Lower leg skin (tissue), 4 donors: ENCODE results near the gene DENND1A. TPM values are rescaled to one million over a fixed set of nuclear protein-coding genes. Genes with fewer than 3 reads are reported as not detected.

Experiments
- DNase-seq, 2 donors: peaks; one replicate each; pipeline ENCODE4 v3.0.0-alpha.2; 2019; ENCODE audit warnings: low spot score in 2 of 2
- H3K4me3 ChIP-seq: fragments of 200-600 bp; sonication (generic); 2 replicates; pipeline ENCODE4 v1.5.1; 2017; ENCODE audit warnings: mild to moderate bottlenecking, low read depth; ENCODE audit not compliant: poor library complexity, severe bottlenecking
- POLR2A ChIP-seq, 2 donors: fragments of 450-650 bp; IDR thresholded peaks; one replicate each; pipeline ENCODE4 v1.6.1; 2016 to 2017; ENCODE audit warnings: antibody characterized with exemption in 2 of 2, mild to moderate bottlenecking in 1 of 2, moderate library complexity in 1 of 2
- WGBS, 2 donors: methylation state at CpG; one replicate each; pipeline ENCODE4 v1.1.5; 2018; 5-methylcytosine and 5-hydroxymethylcytosine counted together
- intact Hi-C: fragments of 100-400 bp; cut with DNase I; formaldehyde crosslinking; loops from one replicate; pipeline ENCODE4 v1.15.0; 2023; ENCODE audit warnings: low total_unique reads
- total RNA-seq, 4 donors: library from RNA; depleted of rRNA; stranded (reverse); fragments of >200 nt; gene quantifications; one replicate each; pipeline ENCODE4 v1.1.0, GENCODE V29; 2016
- TF ChIP-seq, protein P1 (sequence below), 3 donors: fragments of 450-650 bp; IDR thresholded peaks; one replicate each; pipeline ENCODE4 v1.5.1; 2016; ENCODE audit warnings: antibody characterized with exemption in 3 of 3, mild to moderate bottlenecking in 3 of 3, moderate library complexity in 2 of 3

The DENND1A gene
- total RNA-seq, 4 donors from 2014 or later: 6.5 to 16.3 (median 12.3) TPM

- no peak overlapping the region for H3K4me3 ChIP-seq
- no peak for DNase-seq
- intact Hi-C loops: no loop called here
- TF ChIP-seq, protein P1, sequence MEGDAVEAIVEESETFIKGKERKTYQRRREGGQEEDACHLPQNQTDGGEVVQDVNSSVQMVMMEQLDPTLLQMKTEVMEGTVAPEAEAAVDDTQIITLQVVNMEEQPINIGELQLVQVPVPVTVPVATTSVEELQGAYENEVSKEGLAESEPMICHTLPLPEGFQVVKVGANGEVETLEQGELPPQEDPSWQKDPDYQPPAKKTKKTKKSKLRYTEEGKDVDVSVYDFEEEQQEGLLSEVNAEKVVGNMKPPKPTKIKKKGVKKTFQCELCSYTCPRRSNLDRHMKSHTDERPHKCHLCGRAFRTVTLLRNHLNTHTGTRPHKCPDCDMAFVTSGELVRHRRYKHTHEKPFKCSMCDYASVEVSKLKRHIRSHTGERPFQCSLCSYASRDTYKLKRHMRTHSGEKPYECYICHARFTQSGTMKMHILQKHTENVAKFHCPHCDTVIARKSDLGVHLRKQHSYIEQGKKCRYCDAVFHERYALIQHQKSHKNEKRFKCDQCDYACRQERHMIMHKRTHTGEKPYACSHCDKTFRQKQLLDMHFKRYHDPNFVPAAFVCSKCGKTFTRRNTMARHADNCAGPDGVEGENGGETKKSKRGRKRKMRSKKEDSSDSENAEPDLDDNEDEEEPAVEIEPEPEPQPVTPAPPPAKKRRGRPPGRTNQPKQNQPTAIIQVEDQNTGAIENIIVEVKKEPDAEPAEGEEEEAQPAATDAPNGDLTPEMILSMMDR (IDR thresholded peaks at IDR 0.05): no peak
- TF ChIP-seq POLR2A (IDR thresholded peaks at IDR 0.05): no peak
- WGBS, 2 donors: 95 to 97% methylated on average over 3 of the region's 3 CpGs
Observed at GRCh38 chr9:123848447-123849085, 81.4 kb downstream of the DENND1A start.

DNA sequence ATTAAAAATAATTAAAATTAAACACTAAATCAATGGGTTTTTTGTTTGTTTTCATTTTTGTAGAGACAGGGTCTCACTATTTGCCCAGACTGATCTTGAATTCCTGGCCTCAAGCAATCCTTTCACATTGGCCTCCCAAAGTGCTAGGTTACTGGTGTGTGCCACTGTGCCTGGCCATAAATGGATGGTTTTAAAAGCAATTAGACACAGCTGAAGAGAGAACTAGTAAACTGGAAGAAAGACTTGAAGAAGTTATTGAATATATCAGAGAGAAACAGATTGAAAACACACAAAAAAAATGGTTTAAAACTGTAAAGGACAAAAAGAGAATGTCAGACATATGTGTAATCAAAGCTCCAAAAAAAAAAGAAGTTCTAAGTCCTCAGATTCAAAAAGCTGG, 83.0 kb downstream of the DENND1A start:
- no peak for DNase-seq
- intact Hi-C loops: no loop called here
- no peak for TF ChIP-seq POLR2A (IDR thresholded peaks at IDR 0.05)
- TF ChIP-seq, protein P1 (IDR thresholded peaks at IDR 0.05): no peak
- no peak overlapping the region for H3K4me3 ChIP-seq

DNA sequence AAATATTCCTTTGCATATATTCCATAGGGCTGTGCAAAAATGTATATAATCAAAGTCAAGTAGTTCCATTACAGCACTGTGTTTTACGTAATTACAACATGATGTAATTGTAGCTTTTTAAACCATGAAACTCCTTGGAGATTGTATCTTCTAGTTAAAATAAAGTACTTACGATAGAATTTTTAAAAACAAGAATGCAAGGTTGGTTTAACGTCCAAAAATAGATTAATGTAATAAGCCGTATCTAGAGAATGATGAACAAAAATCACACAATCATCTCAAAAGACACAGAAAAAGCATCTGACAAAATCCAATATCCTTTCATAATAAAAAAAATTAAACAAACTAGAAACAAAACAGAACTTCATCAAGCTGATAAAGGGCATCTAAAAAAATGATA, 86.2 kb downstream of the DENND1A start:
- WGBS, 2 donors: 97% methylated on average over 4 of the region's 4 CpGs
- intact Hi-C loops: no loop called here
- H3K4me3 ChIP-seq: no peak overlapping the region
- no peak for DNase-seq
- TF ChIP-seq POLR2A (IDR thresholded peaks at IDR 0.05): no peak

- TF ChIP-seq, protein P1 (IDR thresholded peaks at IDR 0.05): no peak
- intact Hi-C loops: no loop called here
- WGBS, 2 donors: 84 to 90% methylated on average over 1 of the region's 1 CpG
- H3K4me3 ChIP-seq: no peak overlapping the region
- DNase-seq: no peak
Observed at GRCh38 chr9:123835821-123836220, 94.1 kb downstream of the DENND1A start.

GRCh38 chr9:123834889-123835562, 94.9 kb downstream of the DENND1A start:
- peak in 1 of 2 donors; percentile 14 for DNase-seq
- intact Hi-C loops: no loop called here
- H3K4me3 ChIP-seq: no peak overlapping the region
- 34 to 44% methylated on average over 7 of the region's 7 CpGs for WGBS, 2 donors
- no peak for TF ChIP-seq POLR2A (IDR thresholded peaks at IDR 0.05)
- TF ChIP-seq, protein P1 (IDR thresholded peaks at IDR 0.05): no peak

GRCh38 chr9:123834218-123834888, 95.6 kb downstream of the DENND1A start:
- no peak for TF ChIP-seq POLR2A (IDR thresholded peaks at IDR 0.05)
- intact Hi-C loops: no loop called here
- 61 to 62% methylated on average over 7 of the region's 7 CpGs for WGBS, 2 donors
- no peak for DNase-seq
- no peak overlapping the region for H3K4me3 ChIP-seq
